Suppressor macrophage (primary cell): Measurements from ENCODE around the gene TTC21B.

ENCODE experiments used
- DNase-seq, 4 experiments: peaks; one replicate each; pipeline ENCODE4 v3.0.0-alpha.2; 2020 to 2022

Gene TTC21B

GRCh38 chr2:165920748-165921147, 32.8 kb downstream of the TTC21B start:
- DNase-seq, result no peak

DNA sequence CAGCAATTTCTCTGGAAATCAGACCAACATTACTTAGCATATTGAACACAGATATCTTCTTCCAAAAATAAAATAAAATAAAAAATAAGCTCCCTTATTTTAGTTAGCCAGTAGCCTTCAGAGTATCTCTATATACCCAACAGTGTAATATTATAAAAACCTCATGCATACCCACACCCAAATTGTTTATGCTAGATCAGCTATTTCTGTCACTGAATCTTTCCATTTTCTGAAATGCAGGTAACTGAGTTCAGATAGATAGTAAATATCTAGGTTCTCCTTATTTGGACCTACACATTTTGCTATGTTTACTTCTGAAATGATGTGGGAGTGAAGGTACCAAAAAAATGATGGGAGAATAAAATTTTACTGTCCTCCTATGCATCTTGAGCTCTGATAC, 39.9 kb downstream of the TTC21B start:
- DNase-seq, result no peak

- no peak for DNase-seq
These were observed 41.6 kb downstream of the TTC21B start for GRCh38 chr2:165911981-165912380.

DNA sequence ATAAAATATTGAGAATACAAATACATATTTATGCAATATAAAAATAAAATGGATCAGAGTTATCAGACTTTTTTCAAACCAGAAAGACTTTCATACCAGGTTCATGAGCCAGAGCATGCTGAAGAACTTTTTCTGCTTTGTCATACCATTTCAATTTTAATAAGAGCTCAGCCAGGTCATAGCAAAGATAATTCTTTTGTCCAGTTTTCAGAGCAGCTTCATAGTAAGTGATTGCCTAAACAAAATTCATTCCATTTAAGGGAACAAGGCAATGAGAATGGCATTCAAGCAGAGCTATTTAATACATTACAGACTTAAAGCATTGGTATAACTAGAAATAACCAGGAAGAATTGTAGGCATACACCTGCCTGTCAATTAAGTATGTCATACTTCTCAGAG, 42.3 kb downstream of the TTC21B start:
- no peak for DNase-seq

DNA sequence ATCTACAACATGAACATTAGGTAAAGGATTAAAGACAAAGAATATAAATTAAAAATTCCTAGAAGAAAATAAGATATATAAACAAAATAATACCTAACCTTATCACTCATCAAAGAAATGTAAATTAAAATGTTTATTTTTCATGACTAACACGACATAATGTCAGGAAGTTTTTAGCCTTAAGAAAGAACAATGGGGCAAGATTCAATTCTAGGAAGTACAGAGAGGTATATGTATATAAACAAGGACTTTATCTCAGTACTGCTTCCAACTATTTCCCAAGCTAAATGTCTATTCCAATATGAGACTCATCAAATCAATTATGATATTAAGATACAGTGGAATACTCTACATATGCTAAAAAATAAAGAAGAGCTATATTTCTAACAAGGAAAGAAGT, 44.1 kb downstream of the TTC21B start:
- no peak for DNase-seq

DNA sequence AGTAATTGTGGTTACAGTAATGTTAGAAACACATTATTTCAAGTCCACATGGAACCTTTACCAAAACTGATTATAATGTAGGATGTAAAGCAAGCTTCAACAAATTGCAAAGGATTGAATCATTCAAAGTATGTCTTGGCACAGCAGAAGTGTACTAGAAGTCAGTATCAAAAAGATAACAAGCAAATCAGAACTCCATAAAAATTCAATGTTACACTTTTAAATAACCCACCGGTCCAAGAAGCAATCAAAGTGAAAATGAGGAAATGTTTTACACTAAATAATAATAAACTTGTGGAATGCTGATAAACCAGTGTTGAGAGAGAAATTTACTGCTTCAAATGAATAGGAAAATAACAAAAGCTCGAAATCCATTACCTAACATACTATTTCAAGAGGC, 47.7 kb downstream of the TTC21B start:
- no peak for DNase-seq

DNA sequence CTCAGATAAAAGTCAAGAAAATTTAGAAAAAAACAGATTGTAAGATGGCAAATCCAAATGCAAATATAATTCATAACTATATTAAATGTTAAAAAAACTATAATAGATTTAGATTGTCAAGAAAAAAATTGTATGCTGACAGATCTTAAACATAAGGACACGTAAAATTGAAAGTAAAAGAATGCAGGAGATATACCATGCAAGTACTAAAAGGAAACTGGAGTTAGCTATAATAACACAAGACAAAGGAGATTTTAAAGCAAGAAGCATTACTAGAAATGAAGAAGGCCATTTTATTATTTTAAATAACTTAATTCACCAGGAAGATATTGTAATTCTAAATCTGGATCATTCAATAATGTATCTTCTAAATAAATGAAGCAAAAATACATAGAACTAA, 48.3 kb downstream of the TTC21B start:
- no peak for DNase-seq

DNA sequence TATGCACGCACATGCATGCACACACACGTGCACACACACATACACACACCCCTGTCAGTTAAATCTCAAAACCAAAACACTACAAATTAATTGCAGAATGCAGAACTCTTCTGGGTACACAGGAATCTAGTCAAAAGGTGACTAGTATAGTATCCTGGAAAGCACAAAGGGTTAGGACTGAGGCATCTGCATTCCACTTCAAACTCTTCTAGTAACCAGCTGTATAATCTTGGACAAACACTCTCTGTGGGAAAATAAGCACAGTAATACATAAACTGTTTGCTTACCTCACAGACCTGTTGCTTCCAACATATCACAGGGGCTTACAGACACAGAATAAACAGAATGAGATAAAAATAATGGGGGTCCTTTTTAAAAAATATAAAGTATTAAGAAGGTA, 49.1 kb downstream of the TTC21B start:
- DNase-seq, result no peak

DNA sequence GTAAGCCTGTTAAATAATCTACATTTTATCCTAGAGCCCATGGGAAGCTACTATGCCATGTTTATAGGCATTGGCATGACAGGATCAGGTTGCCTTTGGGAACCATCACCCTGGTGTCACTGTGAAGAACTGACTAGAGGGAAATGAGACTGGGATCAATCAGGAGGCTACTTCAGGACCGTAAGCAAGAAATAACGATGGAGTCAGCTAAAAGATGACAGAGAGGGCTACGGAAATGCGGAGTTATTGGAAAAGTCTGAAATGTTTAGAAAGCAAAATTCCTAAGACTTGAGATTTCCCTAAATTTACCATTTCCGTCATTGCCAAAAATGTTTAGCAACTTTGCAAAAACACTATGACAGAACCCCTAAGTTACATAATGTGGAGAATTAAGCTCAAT, 50.2 kb downstream of the TTC21B start:
- DNase-seq, result no peak

DNA sequence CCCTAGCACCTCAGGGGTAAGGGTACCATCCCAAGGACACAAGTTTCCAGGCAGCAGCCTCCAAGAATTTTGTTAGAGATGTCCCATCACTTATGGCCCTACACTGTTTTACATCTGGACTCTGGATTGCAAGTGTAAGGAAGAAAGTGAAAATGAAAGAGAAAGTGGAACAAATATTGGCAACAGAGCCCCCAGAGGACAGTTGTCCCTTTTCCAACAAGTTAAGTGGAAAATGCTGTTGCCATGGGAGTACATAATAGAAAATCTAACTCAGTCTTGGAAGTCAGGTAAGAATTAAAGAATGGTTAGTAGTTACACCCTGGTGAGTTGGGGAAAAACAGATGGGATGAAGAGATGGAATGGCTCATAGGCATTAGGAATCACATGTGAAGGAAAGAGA, 50.6 kb downstream of the TTC21B start:
- peak in 2 of 4 experiments; percentile 7 to 13 for DNase-seq

GRCh38 chr2:165901620-165902298, 51.8 kb downstream of the TTC21B start:
- no peak for DNase-seq

DNA sequence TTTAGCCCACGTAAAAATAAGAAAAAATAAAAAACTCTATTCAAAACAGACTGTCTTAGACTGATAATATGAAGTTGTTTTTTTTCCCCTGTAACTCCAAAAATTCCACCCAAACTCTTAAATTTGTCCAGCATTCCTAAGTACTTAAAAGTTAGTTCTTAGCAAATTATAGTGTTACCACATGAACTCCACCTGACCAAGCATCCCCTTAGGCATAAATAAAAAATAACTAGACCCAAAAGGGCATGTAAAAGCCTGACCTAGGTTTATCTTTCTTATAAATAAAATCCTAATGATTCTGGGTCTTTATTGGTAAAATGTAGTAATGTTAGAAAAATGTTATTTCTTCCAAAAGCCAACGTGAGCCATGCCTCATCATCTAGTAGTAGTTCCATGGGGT, 54.3 kb downstream of the TTC21B start:
- DNase-seq, result no peak

DNA sequence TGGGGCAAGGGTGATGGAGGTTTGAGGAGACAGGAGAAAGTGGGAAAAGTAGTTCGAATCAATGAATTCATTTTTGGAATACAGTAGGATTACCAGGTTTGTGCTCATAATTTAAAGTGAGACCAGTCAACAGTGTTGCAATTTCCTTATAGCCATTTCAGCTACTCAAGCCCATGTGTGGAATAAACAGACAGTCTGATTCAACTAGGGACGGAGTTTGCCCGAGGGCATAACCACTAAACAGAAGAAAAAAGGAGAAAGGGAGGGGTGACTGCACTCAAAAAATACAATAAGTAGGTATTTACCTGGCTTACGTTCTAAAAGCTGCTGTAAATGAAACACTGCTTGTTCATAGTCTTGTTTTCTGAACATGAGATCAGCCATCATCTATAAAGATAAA, 55.2 kb downstream of the TTC21B start:
- DNase-seq, result peak in 3 of 4 experiments; percentile 3 to 18 (median 9)

GRCh38 chr2:165897726-165898125, 55.9 kb downstream of the TTC21B start:
- peak; percentile 62 to 83 (median 69) for DNase-seq

DNA sequence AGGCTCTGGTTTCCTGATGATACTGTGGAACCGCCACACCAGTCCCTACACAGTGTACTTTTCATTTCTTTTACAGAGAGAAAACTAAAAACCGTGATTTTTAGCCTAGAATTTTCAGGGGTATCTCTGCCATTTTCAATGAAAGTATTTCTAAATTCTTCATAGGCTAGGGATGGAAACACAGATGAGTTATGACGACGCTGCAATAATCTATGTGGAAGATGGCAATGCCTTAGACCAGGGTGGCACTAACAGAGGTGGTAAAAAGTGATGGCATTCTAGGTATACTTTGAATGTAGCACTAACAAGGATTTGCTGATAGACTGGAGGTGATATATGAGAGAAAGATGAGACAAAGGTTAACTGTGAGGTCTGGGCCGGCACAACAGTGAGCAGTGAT, 56.5 kb downstream of the TTC21B start:
- DNase-seq, result no peak

- no peak for DNase-seq
These were observed 57.6 kb downstream of the TTC21B start for GRCh38 chr2:165895974-165896373.

DNA sequence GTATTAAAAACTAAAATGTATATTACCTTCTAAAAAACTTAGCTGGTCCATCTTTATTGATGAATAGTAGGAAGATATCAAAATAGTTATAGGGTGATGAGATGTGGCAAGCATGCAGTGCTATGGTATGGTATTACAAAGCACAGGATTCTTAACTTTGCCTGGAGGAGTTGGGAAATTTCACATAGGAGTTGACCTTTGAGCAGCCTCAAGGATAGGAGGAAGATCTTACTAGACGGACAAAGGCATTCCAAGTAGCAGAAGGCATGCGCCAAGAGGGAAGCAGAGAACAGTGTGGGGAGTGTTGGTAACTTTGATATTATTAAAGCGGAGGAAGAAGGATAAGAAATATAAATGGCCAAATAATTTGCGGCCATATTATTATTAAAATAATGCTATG, 60.0 kb downstream of the TTC21B start:
- DNase-seq, result no peak

DNA sequence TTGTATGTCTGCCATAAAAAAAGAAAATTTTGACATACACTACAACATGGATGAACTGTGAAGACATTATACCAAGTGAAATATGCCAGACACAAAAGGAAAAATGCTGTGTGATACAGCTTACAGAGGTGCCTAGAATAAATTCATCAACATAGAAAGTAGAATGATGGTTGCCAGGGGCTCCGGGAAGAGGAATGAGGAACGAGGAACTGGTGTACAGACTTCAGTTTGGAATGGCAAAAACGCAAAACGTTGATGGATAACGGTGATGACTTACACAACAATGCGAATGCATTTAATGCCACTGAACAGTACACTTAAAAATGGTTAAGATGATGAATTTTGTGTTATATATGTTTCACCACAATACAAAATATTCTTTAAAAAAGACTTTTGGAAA, 61.0 kb downstream of the TTC21B start:
- no peak for DNase-seq

- DNase-seq, result no peak
These were observed 61.6 kb downstream of the TTC21B start for GRCh38 chr2:165891943-165892342.

DNA sequence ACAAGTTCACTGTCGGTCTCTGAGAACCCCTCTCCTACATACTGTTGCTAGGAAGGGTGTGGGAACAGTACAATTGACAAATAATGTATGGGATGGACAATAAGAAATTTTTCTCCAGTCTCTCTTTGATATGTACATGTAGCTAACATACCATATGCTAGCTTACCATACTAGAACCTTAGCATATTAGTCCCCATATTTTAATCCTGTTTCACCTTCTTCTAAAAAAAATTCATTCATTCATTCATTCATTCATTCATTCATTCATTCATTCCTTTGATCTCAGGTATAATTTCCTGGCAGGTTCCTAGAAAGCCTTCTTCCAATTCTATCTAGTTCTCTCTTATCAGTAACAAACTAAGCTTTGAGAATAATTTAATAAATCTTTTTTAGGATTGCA, 62.2 kb downstream of the TTC21B start:
- no peak for DNase-seq

DNA sequence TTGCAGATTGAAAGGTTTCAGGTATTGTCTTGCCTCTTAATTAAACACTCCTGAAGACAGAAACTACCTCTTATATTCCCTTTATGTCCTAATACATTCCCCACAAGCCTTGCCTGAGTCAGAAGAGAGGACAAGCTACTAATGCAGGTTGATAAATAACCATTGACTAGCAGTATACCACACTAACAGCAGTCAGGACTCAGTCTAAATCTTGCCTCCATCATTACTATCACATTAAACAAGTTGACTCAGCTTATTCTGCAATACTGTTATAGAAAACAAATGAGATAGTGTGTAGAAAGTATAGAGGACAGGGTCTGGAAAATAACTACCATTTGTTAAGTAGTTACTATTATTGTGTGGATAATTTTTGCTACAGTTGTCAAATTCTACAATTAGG, 63.8 kb downstream of the TTC21B start:
- DNase-seq, result no peak

- DNase-seq, result peak; percentile 17 to 65 (median 45)
These were observed 64.4 kb downstream of the TTC21B start for GRCh38 chr2:165889158-165889557.

- peak; percentile 27 to 67 (median 47) for DNase-seq
These were observed 65.4 kb downstream of the TTC21B start for GRCh38 chr2:165888171-165888570.

- no peak for DNase-seq
These were observed 67.0 kb downstream of the TTC21B start for GRCh38 chr2:165886487-165887146.
